Measurements from ENCODE around the gene MREG.

GRCh38 chr2:216039918-216040317, 26.6 kb upstream of the MREG start:
- TF ChIP-seq CTCF (IDR thresholded peaks at IDR 0.05), result no peak
- TF ChIP-seq POLR2A (IDR thresholded peaks at IDR 0.05), result no peak

Data from lower leg skin (tissue), 3 donors.